NOMO-1 treated with dmso at 0.1 percent for 144 hours (cell line): ENCODE results near the gene GORASP2.
A peak's percentile ranks its signal among the peaks of the same experiment; 100 is the strongest.

Experiments
- DNase-seq: peaks from one replicate; lab custom pipeline; 2025; ENCODE audit not compliant: unreplicated experiment; lab: John Stamatoyannopoulos, UW

The GORASP2 gene

DNA sequence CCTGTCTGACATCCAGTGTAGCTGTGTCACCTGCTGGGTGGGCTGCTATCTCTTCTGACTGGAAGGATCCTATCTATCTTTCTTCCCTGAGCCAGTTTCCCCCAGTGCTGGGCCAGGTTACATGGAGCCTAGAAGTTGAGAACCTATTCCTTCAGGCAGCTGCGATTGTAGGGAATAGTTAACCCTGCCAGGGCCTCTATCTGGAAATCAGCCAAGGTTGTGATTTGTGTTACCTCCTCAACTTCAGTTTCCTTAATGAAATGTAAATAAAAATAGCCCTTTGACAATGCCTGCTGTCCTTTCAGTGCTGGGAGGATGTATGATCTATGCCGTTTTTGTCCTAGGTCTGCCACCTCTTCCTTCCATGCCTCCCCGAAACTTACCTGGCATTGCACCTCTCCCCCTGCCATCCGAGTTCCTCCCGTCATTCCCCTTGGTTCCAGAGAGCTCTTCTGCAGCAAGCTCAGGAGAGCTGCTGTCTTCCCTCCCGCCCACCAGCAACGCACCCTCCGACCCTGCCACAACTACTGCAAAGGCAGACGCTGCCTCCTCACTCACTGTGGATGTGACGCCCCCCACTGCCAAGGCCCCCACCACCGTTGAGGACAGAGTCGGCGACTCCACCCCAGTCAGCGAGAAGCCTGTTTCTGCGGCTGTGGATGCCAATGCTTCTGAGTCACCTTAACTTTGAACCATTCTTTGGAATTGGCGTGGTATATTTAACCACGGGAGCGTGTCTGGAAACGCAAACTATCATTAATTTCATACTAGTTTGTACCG is 36.6 kb downstream of the GORASP2 start:
- no peak for DNase-seq

DNA sequence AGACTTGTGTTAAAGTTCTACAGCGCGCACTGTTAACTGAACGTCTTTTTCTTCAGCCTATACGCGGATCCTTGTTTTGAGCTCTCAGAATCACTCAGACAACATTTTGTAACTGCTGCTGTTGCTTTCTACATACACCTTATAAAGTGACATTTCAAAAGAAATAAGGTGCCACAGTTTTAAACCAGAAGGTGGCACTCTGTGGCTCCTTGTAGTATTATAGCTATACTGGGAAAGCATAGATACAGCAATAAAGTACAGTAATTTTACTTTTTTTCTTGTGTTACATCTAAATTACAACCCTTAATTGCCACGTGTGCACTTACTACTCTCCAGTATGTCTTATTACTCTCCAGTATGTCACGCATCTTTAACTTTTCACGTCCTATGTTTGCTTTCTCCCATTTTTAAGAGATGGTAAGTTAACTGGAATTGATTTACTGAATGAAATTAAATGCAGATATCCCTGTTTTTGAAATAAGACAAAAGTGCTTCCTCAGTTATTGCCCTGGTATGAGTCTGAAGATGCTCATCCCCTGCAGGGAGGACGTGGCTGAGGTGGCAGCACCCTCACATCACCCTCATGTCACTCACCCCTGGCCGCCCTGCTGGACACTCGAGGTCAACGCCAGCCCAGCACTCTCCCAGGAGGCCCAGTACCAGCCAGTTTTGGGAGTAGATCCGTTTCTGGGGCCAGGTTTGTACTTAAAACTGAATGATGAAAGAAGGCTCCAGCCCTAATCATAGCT is 37.8 kb downstream of the GORASP2 start:
- DNase-seq = no peak

DNA sequence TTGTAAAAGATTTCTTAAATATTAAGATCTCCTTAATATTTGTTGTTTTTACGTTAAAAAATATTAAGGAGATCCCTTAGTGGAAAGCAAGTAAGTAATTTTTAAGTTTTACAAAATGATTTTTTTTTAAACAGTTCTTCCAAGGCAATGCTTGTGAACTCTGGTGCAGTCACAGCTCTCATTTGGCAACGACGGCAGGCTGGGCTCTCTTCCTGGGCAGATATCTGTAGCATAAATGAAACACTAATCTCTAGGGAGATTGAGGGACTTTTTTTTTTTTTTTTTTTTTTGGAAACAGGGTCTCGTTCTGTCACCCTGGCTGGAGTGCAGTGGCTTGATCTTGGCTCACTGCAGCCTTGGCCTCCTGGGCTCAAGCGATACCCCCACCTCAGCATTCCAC is 38.5 kb downstream of the GORASP2 start:
- no peak for DNase-seq

DNA sequence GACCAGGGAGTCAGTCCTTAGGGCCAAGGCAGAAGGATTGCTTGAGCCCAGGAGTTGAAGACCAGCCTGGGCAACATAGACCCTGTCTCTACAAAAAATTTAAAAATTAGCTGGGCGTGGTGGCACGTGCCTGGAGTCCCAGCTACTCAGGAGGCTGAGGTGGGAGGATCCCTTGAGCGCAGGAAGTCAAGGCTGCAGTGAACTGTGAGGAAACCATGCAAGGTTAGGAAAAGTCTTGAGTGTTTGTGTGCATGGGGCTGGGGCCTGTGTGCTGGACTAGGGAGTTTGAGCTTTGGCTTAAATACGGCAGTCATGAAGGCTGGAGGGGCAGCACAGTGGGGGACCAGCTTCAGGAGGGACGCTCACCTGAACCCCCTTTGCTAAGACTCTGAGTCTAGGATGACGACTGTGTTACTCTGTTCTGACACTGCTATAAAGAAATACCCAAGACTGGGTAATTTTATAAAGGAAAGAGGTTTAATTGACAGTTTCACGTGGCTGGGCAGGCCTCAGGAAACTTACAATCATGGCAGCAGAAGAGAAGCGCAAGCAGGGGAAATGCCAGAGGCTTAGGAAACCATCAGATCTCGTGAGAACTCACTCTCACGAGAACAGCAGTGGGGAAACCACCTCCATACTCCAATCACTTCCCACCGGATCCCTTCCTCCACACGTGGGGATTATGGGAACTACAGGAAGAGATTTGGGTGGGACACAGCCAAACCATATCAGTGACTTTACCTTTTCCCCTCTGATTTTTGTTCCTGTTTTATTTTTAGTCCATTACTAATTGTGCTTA is 39.4 kb downstream of the GORASP2 start:
- no peak for DNase-seq

GRCh38 chr2:170969030-170969429 is 40.0 kb downstream of the GORASP2 start:
- no peak for DNase-seq

- DNase-seq = no peak
Measured at GRCh38 chr2:170969872-170970496, 40.9 kb downstream of the GORASP2 start.

- no peak for DNase-seq
Measured at GRCh38 chr2:170971071-170971470, 42.0 kb downstream of the GORASP2 start.

GRCh38 chr2:170972296-170973224 is 43.5 kb downstream of the GORASP2 start:
- DNase-seq = no peak

- no peak for DNase-seq
Measured at GRCh38 chr2:170973225-170973491, 44.1 kb downstream of the GORASP2 start.

- peak; percentile 52 for DNase-seq
Measured at GRCh38 chr2:170973492-170974303, 44.6 kb downstream of the GORASP2 start.

GRCh38 chr2:170974304-170974993 is 45.4 kb downstream of the GORASP2 start:
- no peak for DNase-seq

GRCh38 chr2:170975127-170975942 is 46.3 kb downstream of the GORASP2 start:
- no peak for DNase-seq

DNA sequence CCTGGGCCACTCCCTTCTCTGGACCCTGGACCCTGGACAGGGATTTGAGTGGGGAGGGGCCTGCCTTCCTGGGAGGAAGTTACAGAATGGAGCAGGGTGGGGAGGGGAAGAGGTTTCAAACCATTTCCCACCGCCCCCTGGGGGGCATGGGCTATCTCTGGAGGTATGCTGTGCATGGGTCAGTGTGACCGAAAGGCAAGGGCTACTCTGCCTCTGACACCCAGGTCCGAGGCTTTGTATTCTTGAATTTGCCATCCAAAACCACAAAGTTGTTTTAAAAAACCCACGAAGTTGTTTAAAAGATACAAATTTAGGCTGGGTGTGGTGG is 46.9 kb downstream of the GORASP2 start:
- DNase-seq = no peak

DNA sequence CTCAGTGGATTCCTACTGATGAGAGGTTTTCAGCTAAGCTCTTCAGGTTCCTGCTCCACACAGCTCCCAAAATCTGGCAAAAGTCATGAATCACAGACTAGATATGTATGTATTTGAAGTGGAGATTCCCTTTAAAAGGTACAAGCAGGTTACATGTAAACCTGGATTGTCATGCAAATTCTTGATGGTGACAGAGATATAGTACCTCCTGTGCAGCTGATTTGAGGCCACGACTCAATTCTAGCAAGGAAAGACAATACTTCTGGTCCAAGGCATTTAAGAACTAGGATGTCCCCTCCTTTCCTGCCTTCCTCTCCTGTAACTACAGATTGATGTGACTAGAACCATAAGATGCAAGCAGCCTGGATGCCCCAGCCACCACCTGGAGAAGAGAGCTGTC is 55.0 kb downstream of the GORASP2 start:
- DNase-seq = no peak

GRCh38 chr2:170985407-170985806 is 56.4 kb downstream of the GORASP2 start:
- DNase-seq = no peak

- DNase-seq = no peak
Measured at GRCh38 chr2:170986566-170987258, 57.7 kb downstream of the GORASP2 start.

- no peak for DNase-seq
Measured at GRCh38 chr2:170991398-170992182, 62.5 kb downstream of the GORASP2 start.
